Upper lobe of left lung (tissue), 4 donors: Measurements from ENCODE around the gene ASIC4.

Experiments used
- CTCF ChIP-seq, 6 experiments: fragments of 450-650 bp in 4 of 6; fragments of 200-600 bp in 2 of 6; sonication (generic) in 2 of 6; IDR thresholded peaks; one replicate each; pipeline ENCODE4 v1.5.1; 2016 to 2019; ENCODE audit warnings: antibody characterized with exemption in 6 of 6
- EP300 ChIP-seq, 4 donors: sonication (generic); formaldehyde crosslinking; IDR thresholded peaks; one replicate each; pipeline ENCODE4 v1.5.1; 2017; ENCODE audit warnings: antibody characterized with exemption in 4 of 4, control low read depth in 2 of 4
- POLR2A ChIP-seq, 4 donors: fragments of 450-650 bp; IDR thresholded peaks; one replicate each; pipeline ENCODE4 v1.5.1; 2016 to 2017; ENCODE audit warnings: antibody characterized with exemption in 4 of 4, mild to moderate bottlenecking in 2 of 4
- POLR2AphosphoS5 ChIP-seq, 2 donors: sonication (generic); formaldehyde crosslinking; IDR thresholded peaks; one replicate each; pipeline ENCODE4 v1.5.1; 2017; ENCODE audit warnings: antibody characterized with exemption in 2 of 2

- TF ChIP-seq CTCF (IDR thresholded peaks at IDR 0.05) = no peak
- TF ChIP-seq POLR2A (IDR thresholded peaks at IDR 0.05) = no peak
- no peak for TF ChIP-seq EP300 (IDR thresholded peaks at IDR 0.05)
- TF ChIP-seq POLR2AphosphoS5 (IDR thresholded peaks at IDR 0.05) = no peak
These were observed 61.6 kb downstream of the ASIC4 start for GRCh38 chr2:219575566-219576504.
